OCI-LY7 (cell line): ENCODE measurements around the gene TXNDC17. TPM values are rescaled to one million over a fixed set of nuclear protein-coding genes. Genes with fewer than 3 reads are reported as not detected.

Experiments
- BruUV-seq: library from RNA; stranded (reverse); fragments of 400-500 nt; replicated peaks from 2 replicates; lab custom pipeline; 2021; lab: Mats Ljungman, UMichigan
- CTCF ChIA-PET: fragments of 300-600 bp; sonication (Branson Sonifier 250); formaldehyde crosslinking; loops from one replicate; lab custom pipeline; 2022; ENCODE audit warnings: antibody characterized with exemption; ENCODE audit not compliant: unreplicated experiment; lab: Charles Lee
- POLR2A ChIA-PET: fragments of 300-600 bp; sonication (Branson Sonifier 250); formaldehyde crosslinking; loops from one replicate; lab custom pipeline; 2022; ENCODE audit warnings: antibody characterized with exemption; lab: Charles Lee
- DNase-seq: peaks from one replicate; pipeline ENCODE4 v3.0.0-alpha.2; 2015; ENCODE audit warnings: low spot score
- H2AFZ ChIP-seq: fragments of 200-600 bp; sonication (generic), shearing (Covaris generic); 2 replicates; pipeline ENCODE4 v1.6.1; 2014; ENCODE audit warnings: mild to moderate bottlenecking, antibody characterized with exemption, low read length, moderate library complexity
- H3K27ac ChIP-seq: fragments of 200-600 bp; sonication (generic); 2 replicates; pipeline ENCODE4 v1.5.1; 2014; ENCODE audit warnings: mixed run types, low read depth, mild to moderate bottlenecking, moderate library complexity, low read length, inconsistent platforms; ENCODE audit not compliant: poor library complexity, severe bottlenecking
- H3K36me3 ChIP-seq: fragments of 200-600 bp; sonication (generic); 2 replicates; pipeline ENCODE4 v1.6.1; 2014; ENCODE audit warnings: mild to moderate bottlenecking, antibody characterized with exemption, low read length, moderate library complexity, mixed read lengths; ENCODE audit not compliant: insufficient read depth
- H3K4me1 ChIP-seq: fragments of 200-600 bp; sonication (generic); 2 replicates; pipeline ENCODE4 v1.5.1; 2014; ENCODE audit warnings: mild to moderate bottlenecking, low read length; ENCODE audit not compliant: insufficient read depth, poor library complexity, severe bottlenecking
- H3K4me2 ChIP-seq: fragments of 200-600 bp; sonication (generic); 2 replicates; pipeline ENCODE4 v1.6.1; 2014; ENCODE audit warnings: mild to moderate bottlenecking, low read length
- H3K4me3 ChIP-seq: fragments of 200-600 bp; sonication (generic); 2 replicates; pipeline ENCODE4 v1.5.1; 2014; ENCODE audit warnings: mild to moderate bottlenecking, low read depth, low read length; ENCODE audit not compliant: poor library complexity, severe bottlenecking
- H3K79me2 ChIP-seq: fragments of 200-600 bp; sonication (generic); 2 replicates; pipeline ENCODE4 v1.6.1; 2016; ENCODE audit warnings: low read depth, mild to moderate bottlenecking, low read length, moderate library complexity, mixed read lengths; ENCODE audit not compliant: insufficient read depth
- H3K9me2 ChIP-seq: fragments of 200-600 bp; sonication (generic); 2 replicates; pipeline ENCODE4 v1.6.1; 2016; ENCODE audit warnings: mild to moderate bottlenecking, low read length, mixed read lengths; ENCODE audit not compliant: insufficient read depth
- H3K9me3 ChIP-seq: fragments of 200-600 bp; sonication (generic); 2 replicates; pipeline ENCODE4 v1.6.1; 2014; ENCODE audit warnings: mild to moderate bottlenecking, mixed run types, low read length, mixed read lengths
- H4K20me1 ChIP-seq: fragments of 200-600 bp; sonication (generic); 2 replicates; pipeline ENCODE4 v1.6.1; 2014; ENCODE audit warnings: mild to moderate bottlenecking, antibody characterized with exemption, low read length, moderate library complexity, mixed read lengths; ENCODE audit not compliant: insufficient read depth
- CTCF ChIP-seq: fragments of 200-600 bp; sonication (generic); conservative IDR thresholded peaks from 2 replicates; pipeline ENCODE4 v1.5.1; 2014; ENCODE audit warnings: mild to moderate bottlenecking, antibody characterized with exemption, low read length, moderate library complexity, mixed read lengths
- EZH2phosphoT487 ChIP-seq: fragments of 200-600 bp; sonication (generic); IDR thresholded peaks from 2 replicates; pipeline ENCODE4 v1.6.1; 2018; ENCODE audit warnings: low read depth, borderline replicate concordance, mild to moderate bottlenecking, mixed run types, antibody characterized with exemption, low read length, moderate library complexity, mixed read lengths
- intact Hi-C: fragments of 100-400 bp; cut with micrococcal nuclease; formaldehyde crosslinking; loops from one replicate; pipeline ENCODE4 v1.10.0; 2022; ENCODE audit not compliant: unreplicated experiment
- total RNA-seq, 2 experiments: library from RNA; depleted of rRNA in 1 of 2; stranded (reverse); fragments of >200 nt in 1 of 2; shearing (Covaris generic) in 1 of 2; gene quantifications; 2 replicates each; pipeline ENCODE4 v1.2.3, GENCODE V29; 2014 to 2022

The TXNDC17 gene
- total RNA-seq, 2 experiments from 2014 or later, result 63.7 to 81.4 TPM

GRCh38 chr17:6683081-6683684 lies 42.3 kb downstream of the TXNDC17 start:
- H3K9me2 ChIP-seq, result no peaks in the 10 kb centered on the region
- H3K4me1 ChIP-seq, result no peaks in the 10 kb centered on the region
- H2AFZ ChIP-seq, result no peak overlapping the region
- CTCF ChIA-PET, result no interaction called here
- no TSS peak for BruUV-seq
- no peak overlapping the region for H3K4me3 ChIP-seq
- TF ChIP-seq EZH2phosphoT487 (no peak), CTCF (no peak)
- H3K9me3 ChIP-seq, result no peaks in the 10 kb centered on the region
- no peaks in the 10 kb centered on the region for H4K20me1 ChIP-seq
- POLR2A ChIA-PET, result interaction anchor here (0.6 to 0.7 kb wide), 2 partner anchors 17 to 73 kb away, joined by 3 to 4 read pairs; partner anchors contain the start of gene XAF1
- H3K27ac ChIP-seq, result no peak overlapping the region
- intact Hi-C loops, result no loop called here
- no peaks in the 10 kb centered on the region for H3K36me3 ChIP-seq
- DNase-seq, result no peak
- H3K79me2 ChIP-seq, result no peaks in the 10 kb centered on the region
- H3K4me2 ChIP-seq, result no peak overlapping the region

GRCh38 chr17:6683730-6684459 lies 43.0 kb downstream of the TXNDC17 start:
- H3K36me3 ChIP-seq, result no peaks in the 10 kb centered on the region
- no peaks in the 10 kb centered on the region for H3K79me2 ChIP-seq
- intact Hi-C loops, result no loop called here
- ChIA-PET POLR2A (no interaction called here), CTCF (no interaction called here)
- no TSS peak for BruUV-seq
- H2AFZ ChIP-seq, result no peak overlapping the region
- DNase-seq, result no peak
- H3K4me3 ChIP-seq, result no peak overlapping the region
- TF ChIP-seq CTCF, result no peak
- no peak for TF ChIP-seq EZH2phosphoT487
- no peak overlapping the region for H3K27ac ChIP-seq
- H3K9me3 ChIP-seq, result no peaks in the 10 kb centered on the region
- H4K20me1 ChIP-seq, result no peaks in the 10 kb centered on the region
- no peaks in the 10 kb centered on the region for H3K9me2 ChIP-seq
- H3K4me2 ChIP-seq, result no peak overlapping the region
- H3K4me1 ChIP-seq, result no peaks in the 10 kb centered on the region

- CTCF ChIA-PET, result no interaction called here
- POLR2A ChIA-PET, result no interaction called here
- no peaks in the 10 kb centered on the region for H3K36me3 ChIP-seq
- H3K4me3 ChIP-seq, result no peak overlapping the region
- TF ChIP-seq CTCF (no peak), EZH2phosphoT487 (no peak)
- H3K4me1 ChIP-seq, result no peaks in the 10 kb centered on the region
- H3K4me2 ChIP-seq, result no peak overlapping the region
- no peaks in the 10 kb centered on the region for H4K20me1 ChIP-seq
- H3K9me3 ChIP-seq, result no peaks in the 10 kb centered on the region
- BruUV-seq, result no TSS peak
- no peaks in the 10 kb centered on the region for H3K9me2 ChIP-seq
- intact Hi-C loops, result no loop called here
- H3K79me2 ChIP-seq, result no peaks in the 10 kb centered on the region
- no peak overlapping the region for H2AFZ ChIP-seq
- DNase-seq, result no peak
- no peak overlapping the region for H3K27ac ChIP-seq
Measured at GRCh38 chr17:6684460-6684783, 43.6 kb downstream of the TXNDC17 start.
